ENCODE results near the gene MAGEA1.
"Not testable (repeated sequence)": the region's sequence is repeated elsewhere in the genome, so short reads cannot be mapped to it uniquely, and the experiment has no call there.

MAGEA1 gene, protein sequence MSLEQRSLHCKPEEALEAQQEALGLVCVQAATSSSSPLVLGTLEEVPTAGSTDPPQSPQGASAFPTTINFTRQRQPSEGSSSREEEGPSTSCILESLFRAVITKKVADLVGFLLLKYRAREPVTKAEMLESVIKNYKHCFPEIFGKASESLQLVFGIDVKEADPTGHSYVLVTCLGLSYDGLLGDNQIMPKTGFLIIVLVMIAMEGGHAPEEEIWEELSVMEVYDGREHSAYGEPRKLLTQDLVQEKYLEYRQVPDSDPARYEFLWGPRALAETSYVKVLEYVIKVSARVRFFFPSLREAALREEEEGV

DNA sequence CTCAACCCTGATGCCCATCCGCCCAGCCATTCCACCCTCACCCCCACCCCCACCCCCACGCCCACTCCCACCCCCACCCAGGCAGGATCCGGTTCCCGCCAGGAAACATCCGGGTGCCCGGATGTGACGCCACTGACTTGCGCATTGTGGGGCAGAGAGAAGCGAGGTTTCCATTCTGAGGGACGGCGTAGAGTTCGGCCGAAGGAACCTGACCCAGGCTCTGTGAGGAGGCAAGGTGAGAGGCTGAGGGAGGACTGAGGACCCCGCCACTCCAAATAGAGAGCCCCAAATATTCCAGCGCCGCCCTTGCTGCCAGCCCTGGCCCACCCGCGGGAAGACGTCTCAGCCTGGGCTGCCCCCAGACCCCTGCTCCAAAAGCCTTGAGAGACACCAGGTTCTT, at the start of gene MAGEA1:
Gene MAGEA1, plus strand, starts transcription at position 154 of the 400 bp plus-strand sequence. CDS start 3,106 bp downstream, outside the sequence.
- DNase-seq (ENCODE audit: low read depth in 2 of 2, low spot score in 1 of 2), result no peak

DNA sequence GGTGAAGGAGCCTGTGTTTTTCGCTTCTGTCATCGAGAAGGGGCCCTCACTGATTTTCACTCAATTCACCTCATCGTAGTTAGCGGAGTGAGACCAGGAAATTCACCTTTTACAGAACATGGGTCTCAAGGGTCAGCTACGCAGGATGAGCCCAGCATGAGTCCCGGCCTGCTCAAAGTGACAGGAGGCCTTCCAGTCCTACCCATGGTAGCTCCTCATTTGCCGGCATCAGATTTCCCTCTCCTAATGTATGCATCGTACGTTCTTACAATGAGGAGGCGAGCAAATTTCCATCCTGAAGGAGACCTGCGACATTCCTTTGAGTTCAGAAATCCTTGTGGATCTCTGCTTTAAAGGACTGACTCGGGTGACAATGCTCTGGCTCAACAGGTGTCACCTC, 46.2 kb upstream of the MAGEA1 start:
- DNase-seq (ENCODE audit: low read depth in 2 of 2, low spot score in 1 of 2), result not testable (repeated sequence)

DNA sequence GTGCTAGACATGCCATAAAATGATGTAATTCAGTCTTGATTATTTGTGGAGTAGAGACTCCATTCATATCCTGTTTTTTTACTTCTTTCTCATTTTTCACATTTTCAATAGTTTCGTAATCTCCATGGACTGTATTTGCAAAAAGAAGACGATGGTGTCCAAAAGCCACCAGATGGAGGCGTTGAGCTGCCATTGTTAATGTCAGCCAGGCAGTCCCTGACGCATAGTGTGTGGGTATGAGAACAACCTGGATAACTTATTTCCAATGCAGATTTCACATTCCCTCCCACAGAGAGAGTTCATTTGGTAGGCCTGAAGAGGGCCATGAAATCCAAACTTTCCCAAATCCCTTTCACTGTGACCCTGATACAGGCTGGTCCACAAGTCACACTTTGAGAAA, 40.0 kb upstream of the MAGEA1 start:
- DNase-seq (ENCODE audit: low read depth in 2 of 2, low spot score in 1 of 2), result not testable (repeated sequence)

DNA sequence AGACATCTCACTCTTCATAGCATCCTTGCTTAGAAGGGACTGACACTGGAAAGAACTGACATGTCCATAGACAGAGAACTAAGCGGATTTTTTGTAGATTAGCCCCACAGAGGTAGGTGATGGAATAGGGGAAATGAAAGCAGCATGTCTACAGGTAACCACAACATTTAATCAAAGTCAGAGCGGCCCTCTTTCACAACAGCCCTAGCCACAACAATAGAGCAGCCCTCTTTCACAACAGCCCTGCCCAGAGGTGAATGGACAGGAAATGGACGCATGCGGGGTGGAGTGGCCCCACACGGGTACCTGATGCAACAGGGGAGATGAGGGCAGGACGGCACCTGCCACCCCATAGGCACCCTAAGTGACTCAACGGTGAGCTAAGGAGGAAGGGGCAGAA, 32.8 kb upstream of the MAGEA1 start:
- not testable (repeated sequence) for DNase-seq (ENCODE audit: low read depth in 2 of 2, low spot score in 1 of 2)

DNA sequence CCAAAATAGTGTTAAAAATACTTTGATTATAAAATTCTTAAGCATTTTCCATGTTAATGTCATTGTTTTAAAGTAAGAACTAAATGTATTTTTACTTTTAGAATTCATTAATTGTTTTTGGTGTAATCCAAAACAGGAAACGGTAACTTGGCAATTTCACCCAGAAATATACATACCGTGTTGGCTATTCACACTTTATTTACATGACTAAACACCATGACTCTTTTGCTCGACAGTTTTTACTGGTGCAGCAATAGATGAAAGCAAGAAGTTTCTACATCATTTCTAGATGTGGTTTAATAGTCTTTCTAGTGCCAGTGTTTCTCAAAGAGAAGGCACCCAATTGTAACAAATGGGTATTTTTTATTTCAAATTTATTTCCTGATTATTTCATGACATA, 25.6 kb upstream of the MAGEA1 start:
- no peak for DNase-seq (ENCODE audit: low read depth in 2 of 2, low spot score in 1 of 2)

DNA sequence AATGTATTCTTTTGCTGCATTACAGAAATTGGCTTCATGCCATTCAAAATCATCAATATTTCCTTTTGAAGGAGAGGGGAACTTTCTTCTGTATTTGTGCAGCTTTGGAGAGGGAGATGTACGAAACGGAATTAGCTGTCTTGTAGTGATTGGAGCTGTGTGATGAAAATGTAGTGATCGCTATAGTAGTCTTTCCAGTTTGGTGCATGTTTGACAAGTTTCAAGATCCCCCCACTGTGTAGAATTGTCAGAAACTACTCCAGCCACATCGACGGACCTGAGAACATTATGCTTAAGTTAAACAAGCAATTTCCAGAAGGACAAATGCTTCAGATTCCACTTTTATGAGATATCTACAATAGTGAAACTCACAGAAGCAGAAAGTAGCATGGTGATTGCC, 21.6 kb upstream of the MAGEA1 start:
- DNase-seq (ENCODE audit: low read depth in 2 of 2, low spot score in 1 of 2), result no peak

DNA sequence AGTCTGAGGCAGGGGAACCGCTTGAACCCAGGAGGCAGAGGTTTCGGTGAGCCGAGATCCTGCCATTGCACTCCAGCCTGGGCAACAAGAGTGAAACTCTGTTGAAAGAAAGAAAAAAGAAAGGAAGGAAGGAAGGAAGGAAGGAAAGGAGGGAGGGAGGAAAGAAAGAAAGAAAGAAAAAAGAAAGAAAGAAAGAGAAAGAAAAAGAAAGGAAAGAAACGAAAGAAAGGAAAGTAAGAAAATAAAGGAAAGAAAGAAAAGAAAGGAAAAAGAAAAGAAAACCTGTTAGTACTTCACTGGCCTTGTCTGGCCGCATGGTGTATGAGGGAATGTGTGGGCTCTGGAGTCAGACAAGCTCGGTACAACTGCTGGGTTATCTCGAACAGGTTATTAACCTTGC, 20.8 kb upstream of the MAGEA1 start:
- DNase-seq (ENCODE audit: low read depth in 2 of 2, low spot score in 1 of 2), result no peak

DNA sequence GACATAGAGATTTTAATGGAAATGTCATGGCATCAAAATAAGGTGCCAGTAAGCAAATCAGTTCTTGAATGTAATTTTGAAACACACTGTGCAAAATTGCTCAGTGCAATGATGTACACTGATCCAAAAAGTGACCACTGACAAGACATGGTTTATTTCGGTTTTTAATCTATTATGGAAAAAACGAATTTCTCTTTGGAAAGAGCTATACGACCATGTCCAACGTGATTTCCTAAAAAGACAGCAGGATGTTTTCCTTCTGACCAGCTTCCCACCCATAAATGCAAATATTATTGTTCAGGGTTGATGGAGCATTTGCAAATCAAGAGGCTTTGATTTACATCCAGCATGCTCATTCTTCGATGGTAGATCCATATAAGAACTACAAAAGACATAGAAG, 17.1 kb upstream of the MAGEA1 start:
- DNase-seq (ENCODE audit: low read depth in 2 of 2, low spot score in 1 of 2), result no peak

DNA sequence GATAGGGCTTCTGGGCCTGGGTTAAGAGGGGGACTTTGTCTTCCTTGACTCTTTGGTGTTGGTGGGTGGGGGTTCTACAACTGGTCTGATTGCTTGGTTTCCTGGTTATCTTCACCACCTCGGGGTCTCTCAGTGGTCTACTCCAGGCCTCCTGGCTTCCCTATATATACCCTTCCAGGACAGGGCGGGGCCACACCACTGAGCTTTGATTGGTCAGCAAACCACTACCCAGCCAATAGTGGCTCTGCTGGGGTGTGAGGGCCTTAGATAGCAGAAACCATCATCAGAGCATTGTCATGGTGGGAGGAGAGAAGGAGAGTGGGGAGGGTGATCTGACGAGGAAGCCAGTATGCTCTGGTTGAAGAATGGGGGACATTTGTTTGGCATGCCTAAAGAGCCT, 14.4 kb upstream of the MAGEA1 start:
- DNase-seq (ENCODE audit: low read depth in 2 of 2, low spot score in 1 of 2), result no peak

DNA sequence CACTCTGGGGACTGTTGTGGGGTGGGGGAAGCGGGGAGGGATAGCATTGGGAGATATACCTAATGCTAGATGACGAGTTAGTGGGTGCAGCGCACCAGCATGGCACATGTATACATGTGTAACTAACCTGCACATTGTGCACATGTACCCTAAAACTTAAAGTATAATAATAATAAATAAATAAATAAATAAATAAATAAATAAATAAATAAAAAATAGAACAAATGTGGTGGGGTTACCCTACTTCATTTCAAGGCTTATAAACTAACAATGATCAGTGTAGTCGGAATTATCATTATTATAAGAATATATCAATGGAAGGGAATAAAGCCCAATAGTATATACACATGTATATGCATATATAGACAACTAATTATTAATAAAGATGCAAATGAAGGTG, 10.7 kb upstream of the MAGEA1 start:
- not testable (repeated sequence) for DNase-seq (ENCODE audit: low read depth in 2 of 2, low spot score in 1 of 2)

DNA sequence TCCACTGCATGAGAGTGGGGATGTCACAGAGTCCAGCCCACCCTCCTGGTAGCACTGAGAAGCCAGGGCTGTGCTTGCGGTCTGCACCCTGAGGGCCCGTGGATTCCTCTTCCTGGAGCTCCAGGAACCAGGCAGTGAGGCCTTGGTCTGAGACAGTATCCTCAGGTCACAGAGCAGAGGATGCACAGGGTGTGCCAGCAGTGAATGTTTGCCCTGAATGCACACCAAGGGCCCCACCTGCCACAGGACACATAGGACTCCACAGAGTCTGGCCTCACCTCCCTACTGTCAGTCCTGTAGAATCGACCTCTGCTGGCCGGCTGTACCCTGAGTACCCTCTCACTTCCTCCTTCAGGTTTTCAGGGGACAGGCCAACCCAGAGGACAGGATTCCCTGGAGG, 2.7 kb downstream of the MAGEA1 start:
- no peak for DNase-seq (ENCODE audit: low read depth in 2 of 2, low spot score in 1 of 2)

DNA sequence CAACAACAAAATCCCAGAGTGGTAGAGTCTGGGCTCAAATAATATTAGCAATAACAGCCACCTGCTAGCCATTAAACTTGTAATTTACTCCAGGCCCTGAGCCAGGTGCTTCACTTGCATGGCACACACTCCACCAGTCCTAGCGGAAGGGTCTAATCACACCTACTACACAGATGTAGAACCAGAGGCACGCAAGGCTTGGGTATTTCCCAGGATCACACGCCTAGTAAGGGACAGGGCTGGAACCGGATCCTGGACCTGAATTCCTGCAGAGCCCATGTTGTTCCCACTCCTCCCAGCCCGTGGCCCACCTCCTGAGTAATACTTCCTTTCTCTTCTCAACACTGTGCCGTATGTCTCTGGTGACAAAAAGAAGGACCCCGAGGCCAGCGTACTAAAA, 5.7 kb downstream of the MAGEA1 start:
- DNase-seq (ENCODE audit: low read depth in 2 of 2, low spot score in 1 of 2), result no peak

DNA sequence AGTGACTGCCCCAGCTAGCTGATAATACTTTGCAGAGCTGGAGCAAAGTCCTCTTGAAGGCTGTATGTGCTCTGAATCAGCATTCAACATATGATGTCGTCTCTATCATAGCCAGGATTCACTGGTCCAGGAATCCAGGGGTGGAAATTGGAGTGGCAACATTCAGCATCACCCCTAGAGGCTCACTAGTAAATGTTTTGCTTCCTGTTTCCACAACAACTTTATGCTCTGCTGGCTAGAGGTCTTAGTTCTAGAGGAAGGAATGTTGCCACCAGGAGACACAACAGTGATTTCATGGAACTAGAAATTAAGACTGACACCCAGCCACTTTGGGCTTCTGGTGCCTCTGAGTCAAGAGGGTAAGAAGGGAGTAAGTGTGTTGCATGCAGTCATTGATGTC, 11.3 kb downstream of the MAGEA1 start:
- no peak for DNase-seq (ENCODE audit: low read depth in 2 of 2, low spot score in 1 of 2)

DNA sequence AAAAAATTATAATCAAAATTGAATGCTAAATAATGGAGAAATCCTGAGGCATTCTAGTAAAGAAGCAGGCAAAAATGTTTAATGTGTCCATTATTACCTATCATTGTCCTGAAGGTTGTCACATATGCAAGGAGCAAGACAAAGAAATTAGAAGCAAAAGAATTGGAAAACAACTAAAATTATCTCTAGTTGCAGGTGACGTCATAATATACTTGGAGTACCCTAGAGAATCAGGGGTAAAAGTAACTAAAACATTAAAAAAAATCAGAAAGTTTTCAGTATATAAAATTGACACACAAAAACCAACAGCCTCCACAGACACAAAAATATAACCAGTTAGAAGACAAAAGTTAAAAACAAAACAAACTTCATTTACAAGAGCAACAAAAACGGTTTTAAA, 21.4 kb downstream of the MAGEA1 start:
- DNase-seq (ENCODE audit: low read depth in 2 of 2, low spot score in 1 of 2), result no peak

DNA sequence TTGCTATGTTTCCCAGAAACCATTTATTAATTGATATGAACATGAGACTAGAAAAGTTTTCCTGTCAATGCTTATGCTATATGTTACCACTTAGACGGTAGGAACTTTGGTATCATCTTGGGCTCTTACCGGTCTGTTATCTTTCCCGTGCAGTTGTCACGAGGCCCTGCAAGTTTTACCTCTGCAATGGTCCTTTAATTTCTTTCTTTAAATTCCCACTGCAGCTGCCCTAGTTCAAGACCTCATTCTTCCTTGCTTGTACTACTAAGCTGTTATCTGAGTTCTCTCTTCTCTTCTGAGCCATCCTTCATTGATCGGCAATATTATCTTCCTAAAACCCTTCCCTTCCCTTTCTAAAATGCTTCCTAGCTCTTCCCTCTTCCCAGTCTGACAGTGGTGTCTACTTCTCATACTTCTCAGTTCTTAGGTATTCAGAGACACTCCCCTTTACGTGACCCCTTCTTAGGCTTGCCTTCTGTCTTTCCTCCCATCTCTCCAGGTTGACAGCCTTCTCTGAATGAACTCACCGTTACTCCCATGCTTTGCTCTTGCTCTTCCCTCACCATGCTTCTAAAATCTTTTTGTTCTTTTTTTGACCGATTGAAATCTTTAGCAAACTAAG, 27.5 kb downstream of the MAGEA1 start:
- no peak for DNase-seq (ENCODE audit: low read depth in 2 of 2, low spot score in 1 of 2)

DNA sequence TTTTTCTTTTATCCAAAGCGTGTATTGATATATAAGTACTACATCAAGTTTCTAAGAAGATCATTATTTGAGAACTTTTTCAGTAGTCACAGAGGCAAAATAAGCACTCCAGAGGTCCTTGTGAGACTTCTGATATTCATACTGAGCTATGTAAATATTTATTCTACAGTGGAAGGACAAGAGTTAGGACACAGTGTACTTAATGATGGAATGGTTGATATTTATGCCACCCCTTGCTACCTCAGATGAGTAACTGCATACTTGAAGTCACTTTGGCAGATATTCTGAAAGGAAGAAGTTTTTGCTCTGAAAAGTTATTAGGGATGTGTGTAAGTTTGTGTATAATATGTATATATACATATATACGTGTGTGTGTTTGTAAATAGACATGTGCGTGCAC, 30.3 kb downstream of the MAGEA1 start:
- no peak for DNase-seq (ENCODE audit: low read depth in 2 of 2, low spot score in 1 of 2)

DNA sequence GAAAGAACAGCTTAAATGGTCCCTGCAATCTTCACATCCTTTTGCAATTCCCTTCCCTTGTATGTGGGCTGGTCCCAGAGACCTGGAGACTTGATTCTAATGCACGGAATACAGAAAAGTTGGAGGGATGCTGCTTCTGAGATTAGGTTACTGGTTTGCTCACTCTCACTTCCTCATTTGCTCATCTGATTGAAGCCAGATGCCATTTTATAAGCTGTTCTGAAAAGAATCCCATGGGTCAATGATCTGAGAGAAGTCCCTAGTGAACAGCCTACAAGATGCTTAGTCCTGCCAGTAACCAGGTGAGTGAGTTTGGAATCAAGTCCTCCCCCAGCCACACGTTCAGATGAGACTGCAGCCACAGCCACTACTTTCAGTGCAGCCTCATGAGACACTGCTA, 35.9 kb downstream of the MAGEA1 start:
- DNase-seq (ENCODE audit: low read depth in 2 of 2, low spot score in 1 of 2), result no peak

DNA sequence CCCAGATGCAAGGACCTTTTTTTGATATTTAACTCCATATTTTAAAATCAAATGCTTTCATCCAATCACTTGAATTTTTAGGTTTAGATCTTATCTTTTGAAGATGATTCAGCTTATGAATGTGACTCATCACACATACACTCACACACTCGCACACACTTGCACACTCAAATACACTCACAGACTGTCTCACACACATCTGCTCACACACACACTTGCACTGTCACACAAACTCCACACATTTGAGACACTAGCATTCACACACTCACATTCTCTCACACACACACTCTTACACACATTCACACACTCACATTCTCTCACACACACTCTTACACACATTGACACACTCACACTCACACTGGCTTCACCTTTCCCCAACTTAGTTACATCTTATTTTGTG, 37.8 kb downstream of the MAGEA1 start:
- no peak for DNase-seq (ENCODE audit: low read depth in 2 of 2, low spot score in 1 of 2)

DNA sequence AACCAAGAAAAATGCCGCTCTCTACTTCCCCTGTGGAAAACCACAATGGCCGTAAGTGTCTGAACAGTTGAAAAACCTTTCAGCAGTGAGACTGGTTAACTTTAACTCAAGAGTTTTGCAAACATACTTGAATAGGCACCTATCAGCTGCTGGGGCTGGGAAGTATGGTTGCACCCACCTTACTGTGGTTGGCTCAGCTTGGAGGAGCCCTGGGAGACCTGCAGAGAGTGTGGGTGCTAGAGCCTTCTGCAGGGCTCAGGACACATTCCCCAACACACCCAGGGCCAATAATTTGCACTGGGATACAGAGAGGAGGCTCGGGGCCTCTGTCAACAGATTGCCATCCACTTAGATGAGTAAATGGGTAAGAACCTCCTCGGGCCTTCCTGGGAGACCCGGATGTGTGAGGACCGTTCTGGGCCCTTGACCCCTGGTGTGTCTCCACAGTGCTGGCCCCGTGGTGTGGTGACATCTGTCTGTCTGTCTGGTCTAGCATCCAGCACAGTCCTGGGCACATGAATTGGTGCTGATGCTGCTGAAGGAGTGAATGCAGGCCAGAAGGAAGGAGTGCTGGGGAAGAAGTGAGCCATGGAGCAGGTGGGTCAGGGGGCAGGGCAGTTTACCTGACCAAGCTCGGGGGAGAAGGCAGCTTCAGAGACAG, 46.5 kb downstream of the MAGEA1 start:
- DNase-seq (ENCODE audit: low read depth in 2 of 2, low spot score in 1 of 2), result no peak

DNA sequence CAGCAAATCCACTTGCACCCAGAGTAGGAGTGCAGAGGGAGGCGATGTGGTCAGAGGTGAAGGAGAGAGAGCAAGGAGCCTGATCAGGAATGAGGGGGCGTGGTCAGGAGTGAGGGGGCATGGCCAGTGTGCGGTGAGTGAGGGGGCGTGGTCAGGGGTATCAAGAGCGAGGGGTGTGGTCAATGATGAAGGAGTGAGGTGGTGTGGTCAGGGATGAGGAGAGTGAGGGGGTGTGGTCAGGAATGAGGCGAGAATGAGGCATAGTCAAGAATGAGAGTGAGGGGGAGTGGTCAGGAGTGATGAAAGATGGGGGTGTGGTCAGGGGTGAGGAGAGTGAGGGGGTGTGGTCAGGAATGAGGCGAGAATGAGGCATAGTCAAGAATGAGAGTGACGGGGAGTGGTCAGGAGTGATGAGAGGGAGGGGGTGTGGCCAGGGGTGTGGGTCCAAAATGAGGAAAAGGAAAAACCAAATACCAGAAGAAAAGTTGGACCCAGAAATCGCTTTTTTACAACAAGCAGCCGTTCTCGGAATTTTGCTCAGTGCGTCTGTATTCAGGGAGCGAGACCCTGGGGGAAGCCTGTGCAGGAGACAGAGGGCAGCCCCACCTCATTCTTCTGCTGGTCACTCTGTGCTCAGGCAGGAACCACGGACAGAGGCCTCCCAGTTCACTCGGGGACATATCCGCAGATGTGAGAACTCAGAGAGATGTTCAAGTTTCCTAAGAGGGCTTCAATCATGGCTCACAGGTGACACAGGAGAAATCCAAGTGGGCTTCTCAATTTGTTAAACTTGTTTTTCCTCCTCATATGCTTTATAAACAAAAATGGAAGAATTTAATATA, 47.5 kb downstream of the MAGEA1 start:
- no peak for DNase-seq (ENCODE audit: low read depth in 2 of 2, low spot score in 1 of 2)
